Cortex of kidney (tissue), 1 donor: ENCODE data around the gene GABRD.

Source experiments
- DNase-seq: peaks from one replicate; lab custom pipeline; 2025; lab: John Stamatoyannopoulos, UW

Gene GABRD

DNA sequence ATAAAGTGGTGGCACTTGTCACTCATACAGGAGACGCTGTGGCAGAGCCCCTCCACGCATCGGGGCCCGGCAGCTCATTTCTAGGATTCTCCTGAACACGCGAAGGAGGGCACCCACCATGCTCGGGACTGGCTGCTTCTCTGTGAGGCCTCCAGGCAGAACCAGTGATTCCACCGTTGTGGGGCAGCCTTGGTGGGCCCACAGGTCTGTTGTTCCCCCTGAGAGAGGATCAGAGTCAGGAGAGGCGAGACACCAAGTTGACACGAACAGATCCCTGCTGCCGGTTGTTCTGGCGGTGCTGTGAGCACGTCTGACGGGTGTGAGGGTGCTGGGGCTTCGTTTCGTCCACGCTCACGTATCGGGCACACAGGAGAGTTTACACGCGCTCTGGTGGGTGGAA, 57.7 kb downstream of the GABRD start:
- no peak for DNase-seq

DNA sequence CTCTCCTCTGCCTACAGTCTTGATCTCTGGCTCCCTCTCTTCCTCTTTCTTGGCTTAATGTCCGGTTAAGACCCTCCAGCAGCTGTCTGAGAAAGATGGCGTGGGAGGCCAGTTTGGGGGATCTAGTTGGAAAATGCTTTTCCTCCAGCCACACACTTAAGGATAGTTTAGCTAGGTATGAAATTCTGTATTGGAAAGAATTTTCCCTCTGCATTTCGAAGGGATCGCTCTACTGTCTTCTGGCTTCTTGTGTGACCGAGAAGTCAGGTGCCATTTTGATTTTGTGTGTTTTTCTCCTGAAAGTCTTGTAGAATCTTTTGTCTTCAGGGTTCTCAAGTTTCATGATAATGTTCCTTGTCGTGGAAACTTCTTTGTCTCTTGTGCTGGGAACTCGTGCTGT, 59.0 kb downstream of the GABRD start:
- no peak for DNase-seq

- DNase-seq, result no peak
Observed at GRCh38 chr1:2079396-2080085, 60.4 kb downstream of the GABRD start.

GRCh38 chr1:2080140-2080539, 61.0 kb downstream of the GABRD start:
- DNase-seq, result no peak
